Activated T-helper 9 cell treated with anti-CD3 and anti-CD28 coated beads, Interleukin-2, amount 50 U/mL, for 16 hours (primary cell): ENCODE results near the gene DOP1B.
A peak's percentile ranks its signal among the peaks of the same experiment; 100 is the strongest.
"Not testable (repeated sequence)": the region's sequence is repeated elsewhere in the genome, so short reads cannot be mapped to it uniquely, and the experiment has no call there.

ENCODE experiments used
- DNase-seq: peaks from one replicate; pipeline ENCODE4 v3.0.0-alpha.2; 2020; ENCODE audit warnings: low read depth

The DOP1B gene

GRCh38 chr21:36156815-36157670, at the start of gene DOP1B:
TSS of gene DOP1B (plus strand) at chr21:36156824. CDS start at chr21:36164734, 7,910 bp downstream.
- DNase-seq, result peak; percentile 31

- DNase-seq, result no peak
Measured at GRCh38 chr21:36109868-36110267, 46.8 kb upstream of the DOP1B start.

GRCh38 chr21:36111238-36111637, 45.4 kb upstream of the DOP1B start:
- no peak for DNase-seq

- no peak for DNase-seq
Measured at GRCh38 chr21:36113647-36114428, 42.8 kb upstream of the DOP1B start.

GRCh38 chr21:36115138-36115730, 41.4 kb upstream of the DOP1B start:
- no peak for DNase-seq

GRCh38 chr21:36117286-36117741, 39.3 kb upstream of the DOP1B start:
- no peak for DNase-seq

GRCh38 chr21:36120304-36120888, 36.2 kb upstream of the DOP1B start:
- no peak for DNase-seq

GRCh38 chr21:36122977-36123376, 33.6 kb upstream of the DOP1B start:
- DNase-seq, result no peak

GRCh38 chr21:36124395-36124794, 32.2 kb upstream of the DOP1B start:
- DNase-seq, result no peak

- peak; percentile 19 for DNase-seq
Measured at GRCh38 chr21:36125512-36126207, 31.0 kb upstream of the DOP1B start.

- DNase-seq, result no peak
Measured at GRCh38 chr21:36126208-36126565, 30.4 kb upstream of the DOP1B start.

GRCh38 chr21:36126621-36127110, 30.0 kb upstream of the DOP1B start:
- DNase-seq, result no peak

GRCh38 chr21:36127250-36127904, 29.2 kb upstream of the DOP1B start:
- no peak for DNase-seq

- no peak for DNase-seq
Measured at GRCh38 chr21:36127977-36128376, 28.6 kb upstream of the DOP1B start.

- no peak for DNase-seq
Measured at GRCh38 chr21:36129219-36129618, 27.4 kb upstream of the DOP1B start.

GRCh38 chr21:36130414-36130762, 26.2 kb upstream of the DOP1B start:
- DNase-seq, result not testable (repeated sequence)

GRCh38 chr21:36130839-36131238, 25.8 kb upstream of the DOP1B start:
- DNase-seq, result not testable (repeated sequence)

GRCh38 chr21:36132696-36133095, 23.9 kb upstream of the DOP1B start:
- no peak for DNase-seq

GRCh38 chr21:36134803-36135390, 21.7 kb upstream of the DOP1B start, which contains the start of gene CBR3:
TSS of gene CBR3 (plus strand) at chr21:36135079. CDS start at chr21:36135193, 114 bp downstream.
- DNase-seq, result peak; percentile 46

GRCh38 chr21:36135391-36136102, 21.1 kb upstream of the DOP1B start:
- peak; percentile 49 for DNase-seq
